HG03280 (cell line): ENCODE data around the gene VAV2.
"Not testable (repeated sequence)": the region's sequence is repeated elsewhere in the genome, so short reads cannot be mapped to it uniquely, and the experiment has no call there.

Experiments used
- ATAC-seq: cut with Tn5 transposase; IDR thresholded peaks from one replicate; pipeline ENCODE4 v1.9.1; 2021; ENCODE audit warnings: mild to moderate bottlenecking, moderate library complexity; ENCODE audit not compliant: unreplicated experiment

VAV2 gene

DNA sequence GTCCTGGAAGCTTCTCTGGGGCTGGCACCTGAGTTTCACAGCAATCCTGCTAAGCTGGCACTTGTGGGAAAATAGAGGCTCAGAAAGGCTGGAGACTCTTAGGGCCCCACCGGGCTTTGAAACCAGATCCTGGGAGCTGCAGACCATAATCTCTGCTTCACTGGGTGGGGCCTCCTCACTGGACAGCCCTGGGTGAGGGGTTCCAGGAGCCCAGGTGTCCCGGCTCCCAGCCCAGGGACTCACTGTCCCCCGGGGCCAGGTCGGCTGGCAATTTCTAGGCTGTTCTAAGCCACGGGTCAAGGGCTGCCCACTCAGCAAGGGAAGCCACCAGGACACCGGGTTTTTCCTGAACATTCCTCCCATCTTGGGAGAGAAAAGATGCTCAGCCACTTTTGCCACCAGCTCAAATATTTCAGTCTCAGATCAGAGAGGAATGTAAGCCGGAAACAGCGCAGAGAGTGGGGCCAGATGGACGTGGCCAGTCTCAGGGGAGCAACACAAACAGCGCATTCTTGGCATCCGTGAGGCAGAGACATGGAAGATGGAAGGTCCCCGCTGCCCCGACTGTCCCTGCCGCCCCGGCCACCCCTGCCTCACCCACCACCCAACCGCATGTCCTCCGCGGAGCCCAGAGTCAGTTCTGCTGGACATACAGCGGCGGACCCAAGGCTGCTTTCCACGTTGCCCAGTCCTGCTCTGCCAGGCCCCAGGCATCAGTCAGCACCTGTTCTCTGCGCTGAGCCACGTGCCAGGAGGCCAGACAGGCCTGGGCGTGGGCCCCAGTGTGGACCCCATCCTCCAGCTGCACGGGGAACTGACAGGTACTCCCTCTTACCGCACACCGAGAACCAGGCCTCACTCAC is 72.6 kb downstream of the VAV2 start:
- ATAC-seq, result no peak

DNA sequence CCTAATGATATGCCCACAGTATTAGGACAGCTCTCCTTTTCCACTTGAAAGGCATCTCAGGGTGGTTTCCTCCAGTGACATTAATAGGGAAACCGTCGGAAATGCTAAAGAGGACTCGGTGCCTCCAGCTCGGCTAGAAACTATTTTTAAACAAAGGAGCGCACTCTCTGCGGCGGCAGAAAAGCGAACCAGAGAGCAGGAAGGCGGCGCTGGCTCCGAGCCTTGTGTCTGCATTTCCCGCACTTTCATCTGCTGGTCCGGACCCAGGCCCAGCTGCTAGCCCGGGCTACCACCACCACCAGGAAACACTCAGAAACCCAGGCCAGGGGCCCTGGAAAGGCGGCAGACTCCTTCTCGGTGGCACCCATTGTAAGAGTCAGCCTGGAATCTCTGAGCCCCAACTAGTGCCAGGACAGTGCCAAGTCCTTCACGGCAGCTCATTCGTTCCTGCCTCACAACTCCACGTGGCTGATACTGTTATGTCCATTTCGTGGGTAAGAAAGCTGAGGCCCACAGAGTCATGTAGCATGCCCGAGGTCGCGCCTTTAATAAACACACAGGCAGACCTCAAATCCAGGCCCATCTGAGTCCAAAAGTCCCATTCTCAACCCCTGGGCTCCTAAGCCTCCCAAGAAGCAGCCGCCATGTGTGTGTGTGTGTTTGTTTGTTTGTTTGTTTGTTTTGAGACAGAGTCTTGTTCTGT is 73.9 kb downstream of the VAV2 start:
- no peak for ATAC-seq

DNA sequence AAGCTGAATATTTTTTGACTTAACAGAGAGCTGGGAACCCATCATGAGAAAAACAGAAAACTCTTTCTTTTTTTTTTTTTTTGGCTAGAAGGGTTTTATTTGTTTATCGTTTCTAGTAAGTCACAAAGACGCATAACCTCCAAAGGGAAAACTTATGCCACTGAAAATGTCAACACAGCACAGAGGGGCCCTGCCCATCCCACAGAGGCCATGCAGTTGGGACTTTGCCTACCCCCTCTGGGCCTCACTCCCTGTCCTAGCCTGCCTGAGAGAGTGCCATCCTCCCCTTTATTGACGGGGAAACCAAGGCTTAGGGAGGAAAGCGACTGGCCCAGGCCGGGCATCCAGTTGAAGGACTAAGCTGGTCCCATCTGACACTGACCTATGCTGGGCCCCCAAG is 74.7 kb downstream of the VAV2 start:
- no peak for ATAC-seq

DNA sequence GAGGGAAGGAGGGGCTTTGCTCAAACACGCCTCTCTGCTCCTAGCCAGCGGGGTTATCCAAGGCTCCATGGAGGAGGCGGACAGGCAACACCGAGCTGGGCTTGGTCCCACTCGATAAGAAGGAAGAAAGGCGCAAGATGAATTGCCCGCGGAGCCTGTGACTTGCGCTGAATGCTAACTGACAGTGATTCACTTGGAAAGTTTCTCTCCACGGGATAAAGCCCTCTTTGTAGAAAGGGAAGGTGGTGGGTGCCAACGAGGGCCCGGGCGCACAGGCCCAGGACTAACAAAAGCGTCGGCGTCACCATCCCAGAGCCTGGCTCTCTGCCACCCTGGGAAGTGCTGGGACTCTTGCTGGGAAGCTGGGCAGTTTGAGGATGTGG is 76.0 kb downstream of the VAV2 start:
- ATAC-seq, result no peak

DNA sequence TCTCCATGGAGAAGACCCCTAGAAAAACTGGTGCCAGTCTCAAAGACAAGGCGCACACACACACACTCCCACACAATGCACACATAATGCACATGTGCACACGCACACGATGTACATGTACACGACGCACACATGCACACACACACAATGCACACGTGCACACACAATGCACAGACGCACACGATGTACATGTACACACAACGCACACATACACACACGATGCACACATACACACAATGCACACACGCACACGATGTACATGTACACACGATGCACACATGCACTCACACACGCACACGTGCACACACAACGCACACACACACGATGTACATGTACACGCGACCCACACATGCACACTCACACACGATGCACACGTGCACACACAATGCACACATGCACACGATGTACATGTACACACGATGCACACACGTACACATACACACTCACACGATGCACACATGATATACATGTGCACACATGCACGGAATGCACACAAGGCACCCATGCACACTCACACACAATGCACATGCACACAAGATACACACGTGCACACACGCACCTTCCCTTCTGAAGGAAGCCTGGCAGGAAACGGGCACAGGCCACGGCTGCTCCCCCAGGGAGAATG is 76.5 kb downstream of the VAV2 start:
- ATAC-seq, result no peak

DNA sequence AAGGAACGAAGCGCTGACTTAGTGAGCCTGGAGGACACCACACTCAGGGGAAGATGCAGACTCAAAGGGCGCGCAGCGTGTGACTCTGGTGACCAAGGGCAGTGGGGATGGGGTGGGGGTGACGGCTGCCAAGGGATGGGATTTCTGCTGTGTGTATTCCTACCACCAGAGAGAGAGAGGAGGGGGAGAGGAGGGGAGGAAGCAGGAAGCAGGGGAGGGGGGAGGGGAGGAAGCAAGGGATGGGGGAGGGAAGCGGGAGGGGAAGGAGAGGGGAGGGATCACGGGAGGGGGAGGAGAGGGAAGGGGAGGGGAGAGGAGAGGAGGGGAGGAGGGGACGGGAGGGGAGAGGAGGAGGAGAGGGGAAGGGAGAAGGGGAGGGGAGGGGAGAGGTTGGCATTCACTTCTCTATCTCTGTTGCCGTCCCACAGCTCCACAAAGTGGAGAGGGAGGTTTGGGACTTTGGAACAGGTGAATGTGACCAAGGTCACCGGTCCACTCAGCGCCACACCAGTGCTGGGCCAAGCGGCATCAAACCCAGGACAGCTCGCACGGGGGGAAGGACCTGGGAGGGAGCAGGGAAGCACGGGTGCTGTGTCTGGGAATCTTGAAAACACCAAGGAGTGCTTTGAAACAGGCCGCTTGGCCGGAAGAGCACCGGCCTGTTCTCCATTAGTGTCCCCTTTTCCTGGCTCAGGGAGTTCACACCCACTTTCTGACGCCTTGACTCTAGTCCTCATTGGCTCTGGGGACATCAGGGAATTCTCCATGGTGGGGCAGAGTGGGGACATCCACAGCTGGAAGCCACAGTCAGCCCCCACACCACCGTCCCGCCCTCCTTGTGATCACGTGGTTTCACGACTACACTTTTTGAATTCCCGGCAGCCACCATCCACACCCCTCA is 77.4 kb downstream of the VAV2 start:
- ATAC-seq, result no peak

DNA sequence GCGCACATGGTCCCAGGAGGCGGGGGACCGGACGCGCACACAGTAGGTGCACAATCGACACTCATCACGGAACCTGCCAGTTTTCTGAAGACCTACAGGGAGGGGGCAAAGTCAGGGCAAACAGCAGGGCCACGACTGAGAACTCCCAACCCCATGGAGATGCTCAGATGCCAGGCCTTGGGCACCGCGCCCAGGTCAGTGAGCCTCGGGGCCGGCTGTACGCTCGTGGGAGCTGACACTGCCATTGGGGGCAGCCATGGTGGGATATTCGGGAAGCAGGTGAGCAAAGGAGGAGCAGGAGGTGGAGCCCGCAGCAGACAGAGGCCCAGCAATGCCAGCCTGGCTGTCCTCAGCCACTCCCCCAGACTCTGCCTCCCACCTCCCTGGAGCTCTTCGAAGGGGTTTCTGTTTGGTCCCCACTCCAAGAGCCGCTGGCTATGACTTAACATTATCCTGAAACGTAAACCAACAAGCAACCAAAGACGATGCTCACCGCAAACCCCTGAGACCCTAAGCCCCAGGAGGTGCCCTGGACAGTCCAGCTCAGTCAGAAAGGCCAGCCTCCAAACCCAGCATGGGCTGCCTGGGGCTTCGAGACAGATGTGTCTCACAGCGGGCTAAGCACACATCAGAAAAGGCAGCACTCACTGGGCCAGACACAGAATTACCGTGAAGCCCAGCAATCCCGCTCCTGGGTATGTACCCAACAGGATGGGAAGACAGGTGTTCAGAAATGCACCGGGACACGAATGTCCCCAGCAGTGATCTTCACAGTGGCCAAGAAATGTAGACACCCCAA is 78.4 kb downstream of the VAV2 start:
- no peak for ATAC-seq

DNA sequence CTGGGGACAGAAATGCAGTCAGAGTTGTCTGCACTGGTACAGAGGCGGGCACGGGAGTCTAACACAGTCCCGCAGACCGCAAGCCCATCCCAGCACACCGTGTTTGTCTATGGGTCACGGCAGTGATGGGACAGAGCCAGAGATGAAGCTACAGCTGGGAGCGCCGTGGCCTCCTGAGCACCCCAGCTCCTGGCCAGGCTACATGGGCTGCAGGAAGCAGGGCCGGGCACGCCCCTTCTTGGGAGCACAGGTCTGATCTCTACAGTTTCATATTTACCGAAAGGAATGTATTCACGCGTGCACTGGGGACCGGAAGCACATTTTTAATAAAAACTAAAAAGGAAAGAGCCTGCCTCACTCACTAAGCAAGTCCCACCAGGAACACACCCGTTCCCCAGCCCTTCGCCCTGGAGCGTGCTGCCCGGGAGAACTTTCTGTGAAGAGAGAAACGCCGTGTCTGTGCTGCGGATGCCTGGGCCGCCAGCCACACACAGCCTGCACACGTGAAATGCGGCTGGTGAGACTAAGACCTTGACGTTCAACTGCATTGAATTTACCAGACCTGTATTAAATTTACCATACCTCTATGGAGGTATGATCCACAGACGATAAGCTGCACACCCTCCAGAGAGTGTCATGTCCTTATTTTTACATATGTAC is 81.1 kb downstream of the VAV2 start:
- no peak for ATAC-seq

DNA sequence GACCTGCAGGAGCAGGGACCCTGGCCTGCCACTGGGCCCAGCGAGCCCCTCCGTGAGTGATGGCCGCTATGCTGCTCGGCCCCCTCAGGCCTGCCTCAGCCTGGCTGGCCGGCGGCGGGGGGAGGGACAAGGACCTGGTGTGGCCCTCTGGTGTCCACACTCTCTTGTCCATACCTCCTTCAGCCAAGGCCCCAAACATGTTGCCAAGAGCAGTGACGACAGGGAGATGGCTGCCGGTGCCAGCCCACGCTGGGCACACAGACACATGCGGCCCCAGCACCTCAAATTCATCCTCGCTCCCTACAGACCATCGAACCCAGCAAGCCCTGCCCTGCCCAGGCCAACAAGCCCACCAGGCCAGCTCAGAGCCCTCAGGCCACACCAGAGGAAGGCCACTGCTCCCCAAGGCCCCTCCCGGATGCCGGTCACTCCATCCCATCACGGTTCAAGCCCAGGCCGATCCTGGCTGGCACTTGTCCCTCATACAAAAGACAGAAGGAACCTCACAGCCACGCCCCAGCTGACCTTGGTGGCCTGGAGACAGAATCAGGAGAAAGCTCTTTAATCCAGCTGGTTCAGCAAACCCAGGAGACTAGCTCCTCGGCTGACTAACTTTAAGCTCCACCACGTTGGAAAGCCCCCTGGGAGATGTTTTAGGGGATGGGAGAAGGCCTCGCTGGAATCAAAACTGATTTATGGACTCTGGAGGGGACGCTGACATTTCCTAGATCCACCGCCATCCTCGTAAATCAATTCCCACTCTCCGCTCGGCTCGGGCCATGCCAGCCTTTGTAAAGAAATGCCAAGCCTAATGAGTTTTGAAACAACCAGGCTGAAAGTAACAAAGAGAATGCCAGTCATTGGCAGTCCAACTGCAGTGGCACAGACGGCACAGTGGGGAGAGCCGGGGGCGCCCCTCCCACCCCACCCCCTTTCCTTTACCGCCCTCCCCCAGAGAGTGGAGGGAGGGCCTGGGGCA is 84.9 kb downstream of the VAV2 start:
- ATAC-seq, result no peak

DNA sequence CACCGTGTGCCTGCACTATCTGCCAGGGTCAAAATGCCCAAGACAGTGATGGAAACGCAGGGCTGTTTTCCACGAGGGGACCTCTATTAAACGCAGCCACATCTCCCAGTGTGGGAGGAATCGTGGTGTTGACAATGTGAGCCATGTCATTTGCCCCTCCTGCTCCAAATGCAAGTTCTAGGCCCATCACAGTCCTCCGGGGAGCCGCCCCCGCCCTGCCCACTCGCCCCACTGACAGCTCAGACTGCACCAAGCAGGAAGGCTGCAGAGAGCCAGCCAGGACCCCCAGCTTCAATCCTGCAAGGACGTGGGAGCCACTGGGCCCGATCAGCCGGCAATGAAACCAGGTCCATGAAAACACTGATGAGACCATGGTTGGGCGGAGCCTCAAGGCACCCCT is 85.9 kb downstream of the VAV2 start:
- ATAC-seq, result no peak

DNA sequence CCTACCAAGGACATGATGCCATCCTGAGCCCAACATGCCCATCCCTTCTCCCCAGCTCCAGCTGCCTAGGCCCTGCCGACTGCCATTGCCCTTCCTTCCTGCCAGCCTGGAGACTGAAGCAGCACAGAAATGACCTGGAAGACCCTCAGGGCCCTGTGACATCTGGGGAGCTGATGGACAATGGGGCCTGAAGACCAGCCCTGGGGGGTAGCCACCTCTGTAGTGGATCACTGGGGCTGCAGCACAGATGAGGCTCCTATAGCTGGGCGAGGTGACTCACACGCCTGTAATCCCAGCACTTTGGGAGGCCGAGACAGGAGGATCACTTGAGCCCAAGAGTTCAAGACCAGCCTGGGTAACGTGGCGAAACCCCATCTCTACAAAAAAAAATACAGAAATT is 86.6 kb downstream of the VAV2 start:
- no peak for ATAC-seq

DNA sequence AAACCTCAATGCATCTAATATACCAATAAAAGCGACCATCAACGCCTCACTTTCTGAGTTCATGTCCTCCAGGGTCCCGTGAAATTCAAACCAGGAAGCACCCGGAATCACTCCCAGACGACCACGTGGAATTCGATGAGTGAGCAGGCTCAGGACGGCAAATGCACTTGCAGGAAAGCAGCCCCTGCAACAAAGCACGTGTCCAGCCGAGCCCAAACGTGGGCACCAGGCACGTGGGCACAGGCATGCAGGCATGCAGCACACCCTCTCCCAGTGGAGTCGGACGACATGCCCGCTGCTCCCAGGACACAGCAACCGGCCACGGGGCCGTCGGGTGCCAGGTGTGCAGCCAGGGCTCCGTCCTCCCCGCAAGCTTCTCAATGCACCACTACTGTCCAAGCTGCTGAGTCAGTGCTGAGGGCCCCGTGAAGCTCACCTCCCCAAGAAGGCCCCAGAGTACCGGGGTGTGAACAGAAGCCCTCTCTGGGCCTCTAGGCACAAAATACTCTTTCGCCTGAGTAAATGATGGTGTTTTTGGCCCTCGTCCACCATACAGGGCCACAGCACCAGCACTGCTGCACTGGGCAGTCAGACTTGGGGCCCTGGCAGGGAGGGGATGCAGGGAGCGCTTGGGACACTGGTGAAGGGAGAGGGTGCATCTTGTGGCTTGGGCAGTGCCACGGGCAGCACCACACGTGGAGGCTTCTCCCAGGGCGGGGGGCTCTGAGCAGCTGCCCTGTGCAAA is 87.6 kb downstream of the VAV2 start:
- no peak for ATAC-seq

DNA sequence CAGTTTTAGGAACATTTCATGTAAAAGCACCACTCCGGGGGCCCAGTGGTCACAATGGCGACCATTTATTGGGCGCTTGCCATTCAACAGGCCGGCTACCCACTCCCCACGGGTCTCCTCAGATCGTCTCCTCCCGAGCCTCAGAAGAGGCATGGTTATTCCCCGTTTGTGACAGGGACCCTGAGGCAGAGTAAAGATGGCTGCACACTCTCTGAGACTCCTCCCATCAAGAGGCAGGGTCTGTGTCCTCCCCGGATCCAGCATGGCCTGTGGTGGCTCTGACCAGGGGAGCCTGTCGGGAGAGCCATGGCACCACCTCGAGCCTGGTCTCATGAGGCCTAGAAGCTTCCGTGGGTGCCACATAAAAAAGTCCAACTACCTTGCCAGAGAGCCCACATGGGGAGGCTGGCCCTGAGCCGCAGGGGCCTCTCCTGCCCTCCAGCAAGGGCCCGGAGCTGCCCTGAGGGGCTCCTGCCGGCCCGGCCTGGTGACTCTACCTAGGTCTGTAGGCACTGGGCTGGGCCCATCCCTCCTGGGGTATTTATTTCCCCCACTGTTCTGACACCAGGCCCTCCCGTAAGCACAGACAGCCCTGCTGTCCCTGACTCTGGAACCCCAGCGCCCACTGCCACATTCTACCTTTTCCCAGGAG is 90.8 kb downstream of the VAV2 start:
- no peak for ATAC-seq

DNA sequence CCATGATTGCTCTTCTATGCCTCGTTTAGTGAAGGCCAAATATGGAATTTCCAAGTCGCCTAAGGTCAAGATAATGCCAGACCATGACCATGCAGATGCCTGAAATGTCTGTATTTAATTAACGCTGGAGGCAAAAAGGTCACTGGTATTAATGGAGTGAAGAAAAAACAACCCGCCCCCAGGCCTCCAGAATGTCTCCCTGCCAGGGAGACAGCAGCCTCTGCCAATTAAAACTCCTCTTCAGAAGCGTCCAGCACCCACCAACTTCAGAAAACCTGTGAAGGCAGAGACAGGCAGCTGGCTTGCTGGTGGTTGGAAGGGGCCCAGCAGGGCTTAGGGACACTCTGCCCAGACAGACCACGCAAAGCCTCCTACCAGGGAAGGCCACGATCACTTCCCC is 94.4 kb downstream of the VAV2 start:
- no peak for ATAC-seq

DNA sequence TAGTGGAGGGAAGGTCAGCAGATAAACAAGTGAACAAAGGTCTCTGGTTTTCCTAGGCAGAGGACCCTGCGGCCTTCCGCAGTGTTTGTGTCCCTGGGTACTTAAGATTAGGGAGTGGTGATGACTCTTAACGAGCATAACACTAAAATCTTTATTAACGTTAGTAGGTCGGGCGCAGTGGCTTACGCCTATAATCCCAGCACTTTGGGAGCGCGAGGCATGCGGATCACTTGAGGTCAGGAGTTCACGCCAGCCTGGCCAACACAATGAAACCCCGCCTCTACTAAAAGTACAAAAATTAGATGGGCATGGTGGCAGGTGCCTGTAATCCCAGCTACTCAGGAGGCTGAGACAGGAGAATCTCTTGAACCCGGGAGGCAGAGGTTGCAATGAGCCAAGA is 96.1 kb downstream of the VAV2 start:
- ATAC-seq, result not testable (repeated sequence)

DNA sequence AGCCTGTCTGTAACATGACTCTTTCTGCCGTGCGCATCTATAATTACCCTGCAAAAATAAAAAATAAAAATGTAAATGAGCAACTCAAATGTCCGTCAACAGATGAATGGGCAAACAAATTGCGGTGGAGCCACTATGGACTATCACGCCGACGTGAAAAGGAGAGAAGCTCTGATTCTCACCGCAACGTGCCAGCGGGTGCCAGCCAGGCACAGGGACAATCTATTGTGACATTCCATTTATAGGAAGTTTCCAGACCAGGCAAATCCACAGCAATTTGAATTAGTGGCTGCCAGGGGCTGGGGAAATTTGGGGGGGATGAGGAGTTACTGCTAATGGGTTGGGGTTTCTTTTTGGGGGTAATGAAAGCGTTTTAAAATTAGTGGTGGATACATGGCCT is 96.8 kb downstream of the VAV2 start:
- ATAC-seq, result no peak
